Epithelial cell of esophagus (primary cell): ENCODE data around the gene SPRED2.
A peak's percentile ranks its signal among the peaks of the same experiment; 100 is the strongest.

ENCODE experiments used
- DNase-seq: peaks from one replicate; pipeline ENCODE4 v3.0.0; 2010; ENCODE audit warnings: low read depth
- H3K4me3 ChIP-seq: 2 replicates; pipeline ENCODE4 v1.5.1; 2011; ENCODE audit warnings: mild to moderate bottlenecking, low read length, control low read depth
- TF ChIP-seq, protein P1 (sequence below): IDR thresholded peaks from 2 replicates; pipeline ENCODE4 v1.5.1; 2011; ENCODE audit warnings: low read depth, mild to moderate bottlenecking, low read length, control low read depth, inconsistent platforms; ENCODE audit not compliant: insufficient read depth; ENCODE audit errors: missing control alignments

Gene SPRED2

GRCh38 chr2:65443509-65444186, 11.2 kb upstream of the SPRED2 start:
- TF ChIP-seq, protein P1, sequence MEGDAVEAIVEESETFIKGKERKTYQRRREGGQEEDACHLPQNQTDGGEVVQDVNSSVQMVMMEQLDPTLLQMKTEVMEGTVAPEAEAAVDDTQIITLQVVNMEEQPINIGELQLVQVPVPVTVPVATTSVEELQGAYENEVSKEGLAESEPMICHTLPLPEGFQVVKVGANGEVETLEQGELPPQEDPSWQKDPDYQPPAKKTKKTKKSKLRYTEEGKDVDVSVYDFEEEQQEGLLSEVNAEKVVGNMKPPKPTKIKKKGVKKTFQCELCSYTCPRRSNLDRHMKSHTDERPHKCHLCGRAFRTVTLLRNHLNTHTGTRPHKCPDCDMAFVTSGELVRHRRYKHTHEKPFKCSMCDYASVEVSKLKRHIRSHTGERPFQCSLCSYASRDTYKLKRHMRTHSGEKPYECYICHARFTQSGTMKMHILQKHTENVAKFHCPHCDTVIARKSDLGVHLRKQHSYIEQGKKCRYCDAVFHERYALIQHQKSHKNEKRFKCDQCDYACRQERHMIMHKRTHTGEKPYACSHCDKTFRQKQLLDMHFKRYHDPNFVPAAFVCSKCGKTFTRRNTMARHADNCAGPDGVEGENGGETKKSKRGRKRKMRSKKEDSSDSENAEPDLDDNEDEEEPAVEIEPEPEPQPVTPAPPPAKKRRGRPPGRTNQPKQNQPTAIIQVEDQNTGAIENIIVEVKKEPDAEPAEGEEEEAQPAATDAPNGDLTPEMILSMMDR: no peak
- DNase-seq: no peak
- no peak overlapping the region for H3K4me3 ChIP-seq

DNA sequence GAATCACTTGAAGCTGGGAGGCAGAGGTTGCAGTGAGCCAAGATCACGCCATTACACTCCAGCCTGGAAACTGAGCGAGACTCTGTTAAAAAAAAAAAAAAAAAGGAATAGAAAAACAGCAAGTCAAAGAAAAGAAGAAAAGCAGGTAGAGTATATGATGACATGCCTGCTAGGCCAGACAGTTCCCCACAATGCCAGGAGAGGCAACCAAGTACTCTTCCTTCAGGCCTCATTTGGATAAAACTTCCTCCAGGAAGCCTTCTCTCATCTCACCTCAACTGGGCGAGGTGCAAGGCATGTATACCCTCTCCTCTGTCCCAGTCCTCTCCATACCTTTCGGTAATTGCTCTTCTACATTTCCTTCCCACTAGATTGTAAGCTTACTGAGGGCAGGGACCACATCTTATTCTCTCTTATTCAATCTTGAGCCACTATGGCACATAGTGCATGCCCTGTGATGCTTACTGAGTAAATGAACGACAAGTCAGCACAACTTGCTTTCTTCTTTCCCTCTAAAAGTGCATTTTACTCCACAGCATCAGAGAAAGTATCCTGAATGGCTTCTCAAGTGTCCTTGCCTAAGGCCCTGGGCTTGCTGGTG, 10.1 kb upstream of the SPRED2 start:
- TF ChIP-seq, protein P1: no peak
- H3K4me3 ChIP-seq: no peak overlapping the region
- no peak for DNase-seq

GRCh38 chr2:65438137-65438899, 5.9 kb upstream of the SPRED2 start:
- no peak overlapping the region for H3K4me3 ChIP-seq
- no peak for DNase-seq
- TF ChIP-seq, protein P1: no peak

DNA sequence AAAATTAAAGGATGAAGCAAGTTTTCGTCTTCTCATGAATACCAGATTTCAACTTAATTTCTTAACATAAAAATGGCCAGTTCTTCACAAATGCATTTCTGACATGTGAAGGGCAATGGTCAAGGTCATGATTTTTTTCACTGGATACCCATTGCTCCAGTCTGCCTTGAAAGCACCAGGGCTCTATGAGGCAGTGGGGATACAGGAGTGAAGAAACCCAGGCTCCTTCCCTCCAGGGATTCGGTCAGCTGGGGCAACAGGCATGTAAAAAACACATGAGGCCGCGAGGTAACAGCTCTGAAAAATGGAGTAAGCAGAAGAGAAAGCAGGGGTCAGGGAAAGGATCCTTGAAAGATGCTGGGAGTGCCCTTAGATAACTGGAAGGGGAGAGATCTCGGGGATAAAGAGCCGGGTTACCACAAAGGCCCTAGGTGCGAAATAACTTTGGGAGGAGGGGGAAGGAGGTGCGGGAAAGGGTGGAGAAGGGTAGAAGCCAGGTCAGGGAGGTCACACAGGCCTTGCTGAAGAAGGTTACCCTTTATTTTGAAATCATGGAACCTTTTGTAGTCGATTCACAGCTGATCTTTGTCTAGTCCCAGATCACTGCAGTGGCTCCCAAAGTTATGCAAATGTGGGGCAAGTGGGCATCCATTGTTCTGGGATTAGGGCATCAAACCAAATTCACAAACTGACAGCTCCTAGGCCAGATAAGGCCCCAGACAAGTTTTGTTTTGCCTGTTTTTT, 5.2 kb upstream of the SPRED2 start:
- no peak for DNase-seq
- TF ChIP-seq, protein P1: no peak
- H3K4me3 ChIP-seq: no peak overlapping the region

DNA sequence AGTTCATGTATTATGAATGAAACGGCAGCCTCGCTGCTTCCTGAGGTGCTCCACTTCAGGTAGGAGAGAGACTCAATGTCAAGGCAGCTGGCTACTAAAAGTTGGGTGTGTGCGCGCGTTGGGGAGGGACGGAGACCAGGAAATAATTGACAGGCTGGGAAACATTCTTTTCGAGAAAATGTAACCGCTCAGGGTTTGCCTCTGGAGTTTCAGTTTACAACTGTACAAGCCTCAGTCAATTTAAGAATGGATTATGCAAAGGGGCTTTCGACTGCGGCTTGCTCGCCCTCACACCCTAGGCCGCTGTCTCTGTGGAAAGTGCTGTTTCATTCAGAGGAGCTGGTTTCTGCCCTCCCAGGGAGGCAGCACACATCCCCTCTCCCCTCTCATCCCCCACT, 4.4 kb upstream of the SPRED2 start:
- H3K4me3 ChIP-seq: peak overlapping the region; percentile 66
- DNase-seq: no peak
- TF ChIP-seq, protein P1: no peak

GRCh38 chr2:65436169-65436823, 3.9 kb upstream of the SPRED2 start:
- peak; percentile 94 for DNase-seq
- peak overlapping the region; percentile 66 for H3K4me3 ChIP-seq
- TF ChIP-seq, protein P1: no peak
